K562 (cell line): ENCODE measurements around the gene XKR7. TPM values are rescaled to one million over a fixed set of nuclear protein-coding genes. Genes with fewer than 3 reads are reported as not detected.

Experiments used
- ARID4B ChIP-seq: sonication (generic); formaldehyde crosslinking; IDR thresholded peaks from 2 replicates; pipeline ENCODE4 v1.8.0; 2022; ENCODE audit warnings: mild to moderate bottlenecking, missing genetic modification reagents
- E2F8 ChIP-seq: fragments of 450-650 bp; IDR thresholded peaks from 2 replicates; pipeline ENCODE4 v1.7.1; 2018; ENCODE audit warnings: mild to moderate bottlenecking, low read depth; ENCODE audit not compliant: partially characterized antibody
- ELF1 ChIP-seq: fragments of 200-800 bp; sonication (Bioruptor generic); IDR thresholded peaks from 2 replicates; pipeline ENCODE4 v1.6.1; 2016; ENCODE audit warnings: missing genetic modification characterization, missing compliant biosample characterization
- ELK1 ChIP-seq: sonication (generic); formaldehyde crosslinking; IDR thresholded peaks from 2 replicates; pipeline ENCODE4 v1.8.1; 2022; ENCODE audit warnings: missing genetic modification reagents
- GABPA ChIP-seq: fragments of 200-800 bp; sonication (Bioruptor generic); conservative IDR thresholded peaks from 2 replicates; pipeline ENCODE4 v1.6.1; 2016; ENCODE audit warnings: low read depth, missing genetic modification characterization, missing compliant biosample characterization
- HMG20A ChIP-seq: fragments of 450-650 bp; formaldehyde crosslinking; conservative IDR thresholded peaks from 2 replicates; pipeline ENCODE4 v1.4.0; 2020; ENCODE audit warnings: mild to moderate bottlenecking, mixed read lengths
- NR4A1 ChIP-seq, 2 experiments: fragments of 250-450 bp in 1 of 2; fragments of 450-650 bp in 1 of 2; sonication (Bioruptor Pico) in 1 of 2; IDR thresholded peaks; 2 replicates each; pipeline versions ENCODE4 v1.4.0 to v1.6.1; 2016 to 2020; ENCODE audit warnings: mild to moderate bottlenecking in 2 of 2, missing compliant biosample characterization in 1 of 2, missing genetic modification characterization in 1 of 2, moderate library complexity in 1 of 2
- PTBP1 ChIP-seq: fragments of 200-400 bp; formaldehyde crosslinking; IDR thresholded peaks from 2 replicates; pipeline ENCODE4 v1.6.1; 2017; ENCODE audit warnings: low read depth, low read length
- PTRF ChIP-seq: fragments of 450-650 bp; IDR thresholded peaks from 2 replicates; pipeline ENCODE4 v1.6.1; 2016; ENCODE audit warnings: mild to moderate bottlenecking, missing genetic modification characterization, missing compliant biosample characterization
- RBM25 ChIP-seq: fragments of 200-400 bp; formaldehyde crosslinking; IDR thresholded peaks from 2 replicates; pipeline ENCODE4 v1.6.1; 2018; ENCODE audit warnings: low read length, low read depth, moderate library complexity; ENCODE audit not compliant: severe bottlenecking
- SRSF7 ChIP-seq: fragments of 200-400 bp; formaldehyde crosslinking; optimal IDR thresholded peaks from 2 replicates; pipeline ENCODE3; 2017; ENCODE audit warnings: mild to moderate bottlenecking, low read depth, low read length
- ZNF3 ChIP-seq: fragments of 250-450 bp; sonication (Bioruptor Pico); IDR thresholded peaks from 2 replicates; pipeline ENCODE4 v1.5.0; 2021; ENCODE audit warnings: mild to moderate bottlenecking, moderate library complexity
- polyA plus RNA-seq, 8 experiments: library from polyadenylated mRNA; depleted of rRNA in 4 of 8; stranded (reverse) in 5 of 8; unstranded in 3 of 8; fragments of >200 nt; fragmentation: Nextera tagmentation in 2 of 8; fragmentation: Illumina TruSeq in 1 of 8; extraction: Ambion mirVana in 2 of 8; extraction: Trizol in 1 of 8; gene quantifications; 2 replicates each; pipeline versions ENCODE4 v1.2.1 to v1.2.3, GENCODE V29; 2011 to 2014; ENCODE audit warnings: inconsistent platforms in 1 of 8, missing spikeins in 1 of 8
- total RNA-seq, 7 experiments: library from RNA; depleted of rRNA in 6 of 7; stranded (reverse); fragments of >200 nt in 6 of 7; fragmentation: Illumina TruSeq in 2 of 7; extraction: Trizol in 2 of 7; gene quantifications; 2 replicates each; pipeline versions ENCODE4 v1.2.1 to v1.2.3, GENCODE V29; 2011 to 2021; ENCODE audit warnings: low replicate concordance in 1 of 7
- TF ChIP-seq, protein P1 (sequence below): fragments of 250-450 bp; sonication (Bioruptor Pico); IDR thresholded peaks from 2 replicates; pipeline ENCODE4 v1.8.0; 2022; ENCODE audit warnings: inconsistent platforms, mild to moderate bottlenecking, moderate library complexity, borderline replicate concordance
- TF ChIP-seq, protein P2 (sequence below), 2 experiments: fragments of 450-650 bp in 1 of 2; sonication (generic) in 1 of 2; formaldehyde crosslinking in 1 of 2; IDR thresholded peaks in 1 of 2; conservative IDR thresholded peaks in 1 of 2; 2 replicates each; pipeline versions ENCODE4 v1.6.1 to v1.8.1; 2016 to 2023; ENCODE audit warnings: mild to moderate bottlenecking in 2 of 2, moderate library complexity in 2 of 2, inconsistent platforms in 1 of 2, missing genetic modification reagents in 1 of 2

XKR7 gene
- total and polyA plus RNA-seq, 9 of the 15 experiments (the other 6 are each of a cell fraction or from before 2014, with no cell fraction given), result 0.02 TPM; not detected in 8

- TF ChIP-seq ARID4B (CRISPR knock-in tag) (peak; percentile 100), ZNF3 (CRISPR knock-in tag) (no peak), E2F8 (peak; percentile 83), PTBP1 (no peak), ELF1 (tag) (0 out of 2 replicates have a peak, but pooled peaks have one; percentile 7), NR4A1 (CRISPR knock-in tag; IDR thresholded peaks at IDR 0.05) (peak; percentile 93; the same call in 1 of the 2 replicates), NR4A1 (tag; IDR thresholded peaks at IDR 0.05) (peak; percentile 85), RBM25 (no peak), SRSF7 (no peak), PTRF (tag) (no peak), ELK1 (CRISPR knock-in tag) (no peak; the same call in 1 of the 2 replicates), HMG20A (CRISPR knock-in tag) (no peak), GABPA (tag) (peak; percentile 67)
- TF ChIP-seq, protein P1, sequence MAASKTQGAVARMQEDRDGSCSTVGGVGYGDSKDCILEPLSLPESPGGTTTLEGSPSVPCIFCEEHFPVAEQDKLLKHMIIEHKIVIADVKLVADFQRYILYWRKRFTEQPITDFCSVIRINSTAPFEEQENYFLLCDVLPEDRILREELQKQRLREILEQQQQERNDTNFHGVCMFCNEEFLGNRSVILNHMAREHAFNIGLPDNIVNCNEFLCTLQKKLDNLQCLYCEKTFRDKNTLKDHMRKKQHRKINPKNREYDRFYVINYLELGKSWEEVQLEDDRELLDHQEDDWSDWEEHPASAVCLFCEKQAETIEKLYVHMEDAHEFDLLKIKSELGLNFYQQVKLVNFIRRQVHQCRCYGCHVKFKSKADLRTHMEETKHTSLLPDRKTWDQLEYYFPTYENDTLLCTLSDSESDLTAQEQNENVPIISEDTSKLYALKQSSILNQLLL, result no peak
- TF ChIP-seq, protein P2, sequence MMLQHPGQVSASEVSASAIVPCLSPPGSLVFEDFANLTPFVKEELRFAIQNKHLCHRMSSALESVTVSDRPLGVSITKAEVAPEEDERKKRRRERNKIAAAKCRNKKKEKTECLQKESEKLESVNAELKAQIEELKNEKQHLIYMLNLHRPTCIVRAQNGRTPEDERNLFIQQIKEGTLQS (IDR thresholded peaks at IDR 0.05), result no peak
- TF ChIP-seq, protein P2 (CRISPR knock-in tag; conservative IDR thresholded peaks at IDR 0.05), result peak; percentile 98
Measured at GRCh38 chr20:31968291-31969126, 558 bp downstream of the XKR7 start (continued).
